Measurements from ENCODE around the gene KRTAP10-7. TPM values are rescaled to one million over a fixed set of nuclear protein-coding genes. Genes with fewer than 3 reads are reported as not detected.
"Not testable (repeated sequence)": the region's sequence is repeated elsewhere in the genome, so short reads cannot be mapped to it uniquely, and the experiment has no call there.

Gene KRTAP10-7
- total RNA-seq, 1 donor from 2014 or later = not detected

DNA sequence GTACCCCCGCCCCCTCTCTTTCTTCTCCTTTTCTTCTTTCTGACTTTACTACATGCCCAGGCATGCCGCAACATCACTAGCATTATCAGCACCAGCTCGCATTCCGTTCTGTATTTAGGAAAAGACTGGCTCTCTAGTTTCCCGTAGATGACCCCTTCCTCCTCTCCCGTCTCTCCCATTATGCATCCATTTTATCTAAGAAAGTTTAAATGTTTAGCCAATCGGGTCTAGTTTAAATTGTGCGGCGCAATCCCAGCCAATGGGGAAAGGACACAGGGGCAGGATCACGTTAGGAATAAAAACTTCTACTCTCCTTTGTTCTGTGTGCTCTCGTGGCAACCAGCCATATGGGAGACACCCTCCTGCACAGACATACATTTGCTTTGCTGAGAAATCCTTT is 2.3 kb upstream of the KRTAP10-7 start:
- H3K9me3 ChIP-seq (ENCODE audit: control insufficient read depth in 3 of 3, low read length in 3 of 3) = no peaks in the 10 kb centered on the region
- peaks cover 46 to 70% (median 54%) of the 10 kb centered on the region in 3 donors for H3K27me3 ChIP-seq (ENCODE audit: control insufficient read depth in 3 of 3, insufficient read depth in 3 of 3, low read length in 3 of 3)

DNA sequence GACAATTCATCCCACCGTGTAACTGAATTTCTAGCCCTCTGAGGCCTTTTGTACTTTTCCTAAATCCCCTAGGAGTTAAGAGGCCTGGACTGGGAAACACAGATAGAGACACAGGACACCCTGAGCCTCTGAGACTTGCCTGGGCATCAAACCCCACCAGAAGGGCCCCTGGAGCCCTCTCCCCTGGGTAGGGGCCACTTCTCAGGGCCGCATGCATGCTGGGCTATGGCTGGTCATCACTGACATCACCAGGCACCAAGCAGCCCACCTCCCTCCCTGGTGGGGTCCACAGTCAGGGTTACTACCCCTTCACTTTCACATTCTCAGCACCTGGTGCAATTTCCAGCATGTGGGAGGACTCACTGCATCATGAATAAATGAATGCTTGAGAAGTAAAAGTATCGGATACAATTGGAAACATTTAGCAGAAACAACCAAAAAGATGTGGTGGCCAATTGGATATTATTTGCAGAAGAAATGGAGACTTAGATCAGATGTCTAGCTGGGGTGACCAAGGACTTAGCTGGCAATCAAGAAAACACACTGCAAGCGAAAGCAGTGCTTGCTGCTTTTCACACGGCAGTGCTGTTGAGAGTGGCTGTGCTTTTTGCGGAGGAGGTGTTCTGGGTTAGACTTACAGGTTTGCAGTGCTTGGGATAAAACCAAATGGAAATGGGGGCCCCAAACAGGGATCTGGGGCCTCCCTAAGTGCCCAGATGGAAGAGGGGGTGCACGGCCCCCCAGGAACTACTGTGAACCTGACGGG is 950 bp upstream of the KRTAP10-7 start:
- Histone ChIP-seq H3K27ac (ENCODE audit: low read depth, low read length) (no peak overlapping the region), H3K27me3 (ENCODE audit: control insufficient read depth in 3 of 3, insufficient read depth in 3 of 3, low read length in 3 of 3) (peaks cover 43 to 68% (median 53%) of the 10 kb centered on the region in 3 donors), H3K36me3 (ENCODE audit: control insufficient read depth in 3 of 3, insufficient read depth in 3 of 3, low read length in 3 of 3) (no peaks in the 10 kb centered on the region), H3K4me3 (ENCODE audit: low read length in 3 of 3) (no peak overlapping the region), H3K9me3 (ENCODE audit: control insufficient read depth in 3 of 3, low read length in 3 of 3) (peaks cover 0 to 5% (median 0%) of the 10 kb centered on the region in 3 donors), H3K9ac (ENCODE audit: low read depth in 1 of 3, low read length in 3 of 3) (no peak overlapping the region), H3K4me1 (ENCODE audit: control insufficient read depth in 3 of 3, insufficient read depth in 3 of 3, low read length in 3 of 3) (no peaks in the 10 kb centered on the region)

More for the DNA sequence above, 2.3 kb upstream of the KRTAP10-7 start:
- no peak overlapping the region for H3K27ac ChIP-seq (ENCODE audit: low read depth, low read length)
- H3K4me1 ChIP-seq (ENCODE audit: control insufficient read depth in 3 of 3, insufficient read depth in 3 of 3, low read length in 3 of 3) = peaks cover 3 to 6% (median 3%) of the 10 kb centered on the region in 3 donors
- H3K4me3 ChIP-seq (ENCODE audit: low read length in 3 of 3) = no peak overlapping the region
- H3K9ac ChIP-seq (ENCODE audit: low read depth in 1 of 3, low read length in 3 of 3) = no peak overlapping the region
- H3K36me3 ChIP-seq (ENCODE audit: control insufficient read depth in 3 of 3, insufficient read depth in 3 of 3, low read length in 3 of 3) = no peaks in the 10 kb centered on the region

DNA sequence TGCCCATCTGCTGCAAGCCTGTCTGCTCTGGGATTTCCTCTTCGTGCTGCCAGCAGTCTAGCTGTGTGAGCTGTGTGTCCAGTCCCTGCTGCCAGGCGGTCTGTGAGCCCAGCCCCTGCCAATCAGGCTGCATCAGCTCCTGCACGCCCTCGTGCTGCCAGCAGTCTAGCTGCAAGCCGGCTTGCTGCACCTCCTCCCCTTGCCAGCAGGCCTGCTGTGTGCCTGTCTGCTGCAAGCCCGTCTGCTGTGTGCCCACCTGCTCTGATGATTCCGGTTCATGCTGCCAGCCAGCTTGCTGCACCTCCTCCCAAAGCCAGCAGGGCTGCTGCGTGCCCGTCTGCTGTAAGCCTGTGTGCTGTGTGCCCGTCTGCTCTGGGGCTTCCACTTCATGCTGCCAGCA is 694 bp downstream of the KRTAP10-7 start:
- not testable (repeated sequence) for H3K36me3 ChIP-seq (ENCODE audit: control insufficient read depth in 3 of 3, insufficient read depth in 3 of 3, low read length in 3 of 3); H3K9me3 ChIP-seq (ENCODE audit: control insufficient read depth in 3 of 3, low read length in 3 of 3); H3K27ac ChIP-seq (ENCODE audit: low read depth, low read length); H3K9ac ChIP-seq (ENCODE audit: low read depth in 1 of 3, low read length in 3 of 3); H3K4me1 ChIP-seq (ENCODE audit: control insufficient read depth in 3 of 3, insufficient read depth in 3 of 3, low read length in 3 of 3); H3K4me3 ChIP-seq (ENCODE audit: low read length in 3 of 3)
- H3K27me3 ChIP-seq (ENCODE audit: control insufficient read depth in 3 of 3, insufficient read depth in 3 of 3, low read length in 3 of 3) = peaks cover 41 to 54% (median 50%) of the 10 kb centered on the region in 3 donors

DNA sequence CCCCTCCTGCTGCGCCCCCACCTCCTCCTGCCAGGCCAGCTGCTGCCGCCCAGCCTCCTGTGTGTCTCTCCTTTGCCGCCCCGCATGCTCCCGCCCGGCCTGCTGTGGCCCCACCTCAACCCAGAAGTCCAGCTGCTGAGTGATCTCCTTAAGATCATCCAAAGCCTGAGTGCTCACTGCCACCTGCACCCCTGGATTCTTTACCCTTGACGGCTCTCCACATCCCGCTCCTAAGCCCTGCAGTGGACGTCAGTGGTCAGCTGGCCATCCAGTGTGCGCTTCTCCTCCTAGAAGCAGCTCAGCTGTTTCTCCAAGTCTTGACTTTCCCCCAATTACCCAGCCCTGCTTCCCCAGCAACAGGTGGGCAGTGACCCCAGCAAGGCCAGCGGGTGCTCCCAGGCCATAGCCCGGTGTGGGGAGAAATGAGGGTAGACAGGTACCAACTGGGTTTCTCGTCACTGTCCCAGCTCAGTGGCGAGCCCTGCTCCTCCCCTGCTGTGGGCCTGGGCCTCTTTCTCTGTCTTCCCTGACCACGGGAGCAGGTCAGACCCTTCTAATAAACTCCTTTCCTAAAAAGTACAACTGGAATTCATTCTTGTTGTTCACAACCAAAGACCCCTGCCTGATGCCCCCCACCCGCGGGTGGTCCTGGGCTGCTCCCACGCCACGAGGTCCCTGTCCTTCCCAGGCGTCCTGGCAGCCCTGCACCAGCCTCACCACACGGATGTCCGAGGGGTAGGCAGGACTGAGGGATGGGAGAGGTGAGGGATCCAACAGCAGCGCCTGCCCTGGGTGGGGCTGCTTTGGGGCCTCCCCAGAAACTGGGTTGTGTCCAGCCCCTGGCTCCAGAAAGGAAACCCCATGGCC is 1.4 kb downstream of the KRTAP10-7 start:
- H3K9ac ChIP-seq (ENCODE audit: low read depth in 1 of 3, low read length in 3 of 3) = no peak overlapping the region
- no peak overlapping the region for H3K4me3 ChIP-seq (ENCODE audit: low read length in 3 of 3)
- H3K27ac ChIP-seq (ENCODE audit: low read depth, low read length) = no peak overlapping the region
- peaks cover 0 to 5% (median 0%) of the 10 kb centered on the region in 3 donors for H3K9me3 ChIP-seq (ENCODE audit: control insufficient read depth in 3 of 3, low read length in 3 of 3)
- H3K36me3 ChIP-seq (ENCODE audit: control insufficient read depth in 3 of 3, insufficient read depth in 3 of 3, low read length in 3 of 3) = no peaks in the 10 kb centered on the region
- peaks cover 41 to 48% (median 47%) of the 10 kb centered on the region in 3 donors for H3K27me3 ChIP-seq (ENCODE audit: control insufficient read depth in 3 of 3, insufficient read depth in 3 of 3, low read length in 3 of 3)
- no peaks in the 10 kb centered on the region for H3K4me1 ChIP-seq (ENCODE audit: control insufficient read depth in 3 of 3, insufficient read depth in 3 of 3, low read length in 3 of 3)

DNA sequence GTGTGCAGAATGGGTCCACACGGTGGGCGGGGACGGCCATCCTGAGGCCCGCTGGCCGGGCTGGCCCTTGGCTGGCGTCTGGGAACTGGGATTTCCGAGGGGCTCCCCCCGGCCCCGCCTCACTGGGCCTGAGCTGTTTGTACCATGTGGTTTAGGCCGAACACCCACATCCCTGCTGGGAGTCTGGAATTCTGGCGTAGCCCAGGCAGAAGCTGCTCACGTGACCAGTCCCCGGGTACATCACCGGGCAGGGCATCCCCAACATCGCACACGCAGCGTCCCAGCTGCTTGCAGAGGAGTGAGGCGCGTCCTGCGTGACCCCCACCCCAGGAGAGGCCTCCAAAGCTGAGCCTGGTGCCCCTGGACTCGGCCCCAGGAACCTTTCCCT is 2.1 kb downstream of the KRTAP10-7 start:
- Histone ChIP-seq H3K4me3 (ENCODE audit: low read length in 3 of 3) (no peak overlapping the region), H3K4me1 (ENCODE audit: control insufficient read depth in 3 of 3, insufficient read depth in 3 of 3, low read length in 3 of 3) (no peaks in the 10 kb centered on the region), H3K36me3 (ENCODE audit: control insufficient read depth in 3 of 3, insufficient read depth in 3 of 3, low read length in 3 of 3) (no peaks in the 10 kb centered on the region), H3K27me3 (ENCODE audit: control insufficient read depth in 3 of 3, insufficient read depth in 3 of 3, low read length in 3 of 3) (peaks cover 40 to 52% (median 47%) of the 10 kb centered on the region in 3 donors), H3K9me3 (ENCODE audit: control insufficient read depth in 3 of 3, low read length in 3 of 3) (peaks cover 0 to 5% (median 0%) of the 10 kb centered on the region in 3 donors), H3K9ac (ENCODE audit: low read depth in 1 of 3, low read length in 3 of 3) (no peak overlapping the region), H3K27ac (ENCODE audit: low read depth, low read length) (no peak overlapping the region)

DNA sequence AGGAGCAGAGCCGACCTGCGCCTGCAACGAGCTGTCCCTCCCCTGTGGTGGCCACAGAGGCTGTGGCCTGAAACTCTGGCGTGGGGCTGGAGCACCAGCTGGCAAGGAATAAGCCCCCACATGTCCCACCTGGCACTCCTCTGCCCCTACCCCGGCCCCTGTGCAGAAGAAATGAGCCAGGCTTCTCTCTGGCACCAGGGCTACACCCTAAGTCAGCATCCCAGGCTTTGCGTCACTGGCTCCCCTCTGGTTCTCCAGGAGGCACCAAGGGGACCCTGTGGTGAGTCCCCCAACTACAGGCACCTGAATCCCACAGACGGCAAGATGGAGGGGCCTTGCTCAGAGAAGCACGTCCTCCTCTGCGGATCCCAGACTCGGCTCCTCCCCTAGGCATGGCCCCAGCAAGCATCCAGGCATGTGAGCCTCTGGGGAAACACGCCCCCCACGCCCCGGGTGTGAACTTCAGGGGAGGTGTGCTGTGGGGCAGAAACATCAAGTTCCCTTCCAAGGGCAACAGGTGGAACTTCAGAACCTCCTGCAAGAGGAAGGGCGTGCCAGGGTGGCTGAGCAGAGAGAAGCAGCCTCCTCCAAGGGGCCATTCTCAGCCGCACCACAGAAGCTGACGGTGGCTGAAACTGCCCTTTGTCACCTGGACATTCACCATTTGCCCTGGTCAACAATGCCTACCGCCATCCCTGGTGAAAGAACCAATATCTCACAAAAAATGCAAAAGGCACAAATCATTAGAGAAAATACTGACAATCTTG is 2.9 kb downstream of the KRTAP10-7 start:
- no peak overlapping the region for H3K27ac ChIP-seq (ENCODE audit: low read depth, low read length)
- peaks cover 0 to 5% (median 0%) of the 10 kb centered on the region in 3 donors for H3K9me3 ChIP-seq (ENCODE audit: control insufficient read depth in 3 of 3, low read length in 3 of 3)
- H3K27me3 ChIP-seq (ENCODE audit: control insufficient read depth in 3 of 3, insufficient read depth in 3 of 3, low read length in 3 of 3) = peaks cover 35 to 47% (median 47%) of the 10 kb centered on the region in 3 donors

DNA sequence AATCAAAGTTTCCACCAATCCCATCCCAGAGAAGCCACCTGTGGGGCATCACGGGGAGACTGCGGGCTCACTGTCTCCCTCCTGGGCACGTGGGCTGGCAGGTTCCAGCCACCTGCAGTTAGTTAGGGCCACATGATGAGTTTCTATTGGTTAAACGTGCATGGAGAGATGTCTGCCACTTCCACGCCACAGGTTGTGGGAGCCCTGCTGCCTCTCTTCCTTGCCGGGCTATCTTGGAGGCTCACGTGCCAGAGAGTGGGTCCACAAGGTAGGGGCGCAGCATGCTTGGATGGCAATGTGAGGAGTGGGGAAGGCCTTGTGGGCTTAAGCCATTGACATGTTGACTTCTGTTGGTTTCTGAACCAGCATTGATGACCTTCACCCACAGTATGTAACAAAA is 3.5 kb downstream of the KRTAP10-7 start:
- H3K36me3 ChIP-seq (ENCODE audit: control insufficient read depth in 3 of 3, insufficient read depth in 3 of 3, low read length in 3 of 3) = no peaks in the 10 kb centered on the region
- H3K9me3 ChIP-seq (ENCODE audit: control insufficient read depth in 3 of 3, low read length in 3 of 3) = peaks cover 0 to 5% (median 0%) of the 10 kb centered on the region in 3 donors
- H3K27ac ChIP-seq (ENCODE audit: low read depth, low read length) = no peak overlapping the region
- H3K4me1 ChIP-seq (ENCODE audit: control insufficient read depth in 3 of 3, insufficient read depth in 3 of 3, low read length in 3 of 3) = no peaks in the 10 kb centered on the region
- peaks cover 34 to 47% (median 42%) of the 10 kb centered on the region in 3 donors for H3K27me3 ChIP-seq (ENCODE audit: control insufficient read depth in 3 of 3, insufficient read depth in 3 of 3, low read length in 3 of 3)
- H3K9ac ChIP-seq (ENCODE audit: low read depth in 1 of 3, low read length in 3 of 3) = no peak overlapping the region
- H3K4me3 ChIP-seq (ENCODE audit: low read length in 3 of 3) = no peak overlapping the region

More for the DNA sequence above, 2.9 kb downstream of the KRTAP10-7 start:
- no peak overlapping the region for H3K9ac ChIP-seq (ENCODE audit: low read depth in 1 of 3, low read length in 3 of 3)
- H3K4me1 ChIP-seq (ENCODE audit: control insufficient read depth in 3 of 3, insufficient read depth in 3 of 3, low read length in 3 of 3) = no peaks in the 10 kb centered on the region
- no peaks in the 10 kb centered on the region for H3K36me3 ChIP-seq (ENCODE audit: control insufficient read depth in 3 of 3, insufficient read depth in 3 of 3, low read length in 3 of 3)
- no peak overlapping the region for H3K4me3 ChIP-seq (ENCODE audit: low read length in 3 of 3)

DNA sequence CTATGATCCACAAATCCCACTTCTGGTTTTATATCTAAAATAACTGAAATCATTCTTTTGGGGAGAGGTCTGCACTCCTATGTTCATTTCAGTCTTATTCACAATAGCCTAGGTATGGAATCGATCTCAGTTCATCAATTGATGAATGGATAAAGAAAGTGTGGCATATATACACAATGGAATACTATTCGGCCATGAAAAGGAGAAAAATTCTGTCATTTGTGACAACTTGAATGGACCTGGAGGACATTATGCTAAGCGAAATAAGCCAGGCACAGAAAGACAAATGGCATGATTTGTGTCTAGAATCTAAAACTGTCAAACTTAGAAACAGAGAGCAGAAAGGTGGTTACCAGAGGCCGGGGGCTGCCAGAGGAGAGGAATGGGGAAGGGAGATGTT is 6.1 kb downstream of the KRTAP10-7 start:
- no peaks in the 10 kb centered on the region for H3K4me1 ChIP-seq (ENCODE audit: control insufficient read depth in 3 of 3, insufficient read depth in 3 of 3, low read length in 3 of 3)
- H3K4me3 ChIP-seq (ENCODE audit: low read length in 3 of 3) = no peak overlapping the region
- no peak overlapping the region for H3K9ac ChIP-seq (ENCODE audit: low read depth in 1 of 3, low read length in 3 of 3)
- H3K27ac ChIP-seq (ENCODE audit: low read depth, low read length) = no peak overlapping the region
- H3K9me3 ChIP-seq (ENCODE audit: control insufficient read depth in 3 of 3, low read length in 3 of 3) = peaks cover 2 to 8% (median 2%) of the 10 kb centered on the region in 3 donors
- peaks cover 21 to 32% (median 26%) of the 10 kb centered on the region in 3 donors for H3K27me3 ChIP-seq (ENCODE audit: control insufficient read depth in 3 of 3, insufficient read depth in 3 of 3, low read length in 3 of 3)
- H3K36me3 ChIP-seq (ENCODE audit: control insufficient read depth in 3 of 3, insufficient read depth in 3 of 3, low read length in 3 of 3) = no peaks in the 10 kb centered on the region

DNA sequence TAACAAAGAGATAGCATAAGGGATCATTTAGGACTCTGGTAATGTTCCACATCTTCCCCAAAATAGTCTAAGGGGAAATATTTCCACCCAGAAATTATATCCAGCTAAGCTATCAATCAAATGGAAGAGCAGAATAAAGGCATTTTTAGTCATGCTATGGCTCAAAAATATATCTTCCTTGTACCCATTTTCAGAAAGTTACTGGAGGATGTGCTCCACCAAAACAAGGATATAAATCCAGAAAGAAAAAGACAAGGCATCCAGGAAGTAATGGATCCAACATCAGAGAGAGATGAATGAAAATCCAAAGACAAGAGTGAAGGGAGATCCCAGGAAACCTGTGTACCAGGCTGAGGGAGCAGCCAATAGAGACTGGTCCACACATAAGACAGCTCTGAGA is 8.8 kb downstream of the KRTAP10-7 start:
- Histone ChIP-seq H3K27ac (ENCODE audit: low read depth, low read length) (no peak overlapping the region), H3K9ac (ENCODE audit: low read depth in 1 of 3, low read length in 3 of 3) (no peak overlapping the region), H3K4me3 (ENCODE audit: low read length in 3 of 3) (no peak overlapping the region), H3K9me3 (ENCODE audit: control insufficient read depth in 3 of 3, low read length in 3 of 3) (peaks cover 2 to 9% (median 7%) of the 10 kb centered on the region in 3 donors), H3K36me3 (ENCODE audit: control insufficient read depth in 3 of 3, insufficient read depth in 3 of 3, low read length in 3 of 3) (no peaks in the 10 kb centered on the region), H3K4me1 (ENCODE audit: control insufficient read depth in 3 of 3, insufficient read depth in 3 of 3, low read length in 3 of 3) (no peaks in the 10 kb centered on the region), H3K27me3 (ENCODE audit: control insufficient read depth in 3 of 3, insufficient read depth in 3 of 3, low read length in 3 of 3) (peaks cover 16 to 26% (median 18%) of the 10 kb centered on the region in 3 donors)

Data from skeletal muscle tissue (tissue), 4 donors.